ENCODE measurements around the gene DHRS11.

GRCh38 chr17:36598951-36599401 lies 7.3 kb downstream of the DHRS11 start:
- TF ChIP-seq EP300 (conservative IDR thresholded peaks at IDR 0.05; ENCODE audit: poor library complexity, severe bottlenecking) (no peak), EZH2 (IDR thresholded peaks at IDR 0.05; ENCODE audit: borderline replicate concordance, insufficient read depth, low read length, poor library complexity, severe bottlenecking) (no peak), TAF1 (IDR thresholded peaks at IDR 0.05; ENCODE audit: low read depth) (no peak), RAD21 (conservative IDR thresholded peaks at IDR 0.05) (no peak), SMC3 (conservative IDR thresholded peaks at IDR 0.05; ENCODE audit: poor library complexity) (no peak), CTCF (IDR thresholded peaks at IDR 0.05; ENCODE audit: poor library complexity, severe bottlenecking) (no peak), MXI1 (conservative IDR thresholded peaks at IDR 0.05; ENCODE audit: poor library complexity, severe bottlenecking) (no peak), POLR2AphosphoS5 (IDR thresholded peaks at IDR 0.05) (no peak)
